PFSK-1 (cell line): ENCODE results near the gene SMG6.

Source experiments
- POLR2AphosphoS5 ChIP-seq: IDR thresholded peaks from 2 replicates; pipeline ENCODE4 v1.6.1; 2012; ENCODE audit warnings: low read depth, mild to moderate bottlenecking, control low read depth, low read length, moderate library complexity
- TAF1 ChIP-seq: IDR thresholded peaks from 2 replicates; pipeline ENCODE4 v1.6.1; 2012; ENCODE audit warnings: low read length, control low read depth, borderline replicate concordance; ENCODE audit not compliant: insufficient read depth
- TF ChIP-seq, protein P1 (sequence below), 2 experiments: IDR thresholded peaks; 2 replicates each; pipeline versions ENCODE4 v1.6.1 to v1.8.0; 2011 to 2012; ENCODE audit warnings: low read depth in 2 of 2, low read length in 2 of 2, control low read depth in 1 of 2, inconsistent platforms in 1 of 2, mild to moderate bottlenecking in 1 of 2, moderate library complexity in 1 of 2; ENCODE audit not compliant: insufficient read depth in 1 of 2

DNA sequence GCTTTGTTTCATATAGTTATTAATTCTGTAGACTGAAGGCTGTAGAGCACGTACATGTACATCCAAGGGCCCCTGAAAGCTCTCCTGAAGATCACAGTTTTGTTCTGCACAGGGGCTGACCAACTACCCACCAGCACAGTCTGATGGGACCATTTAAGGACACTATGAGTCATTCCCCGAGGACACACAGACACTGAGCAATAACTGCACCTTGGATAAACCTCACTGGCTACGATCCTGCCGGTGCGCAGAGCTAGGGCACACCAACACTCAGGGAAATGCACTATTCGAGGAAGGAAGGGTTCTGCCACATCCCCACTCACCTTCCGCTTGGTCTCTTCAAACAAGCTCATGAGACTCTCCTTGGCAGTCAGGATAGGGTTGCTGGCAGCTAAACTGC, 20.3 kb downstream of the SMG6 start:
- no peak for TF ChIP-seq POLR2AphosphoS5
- TF ChIP-seq TAF1: no peak
- TF ChIP-seq, protein P1, sequence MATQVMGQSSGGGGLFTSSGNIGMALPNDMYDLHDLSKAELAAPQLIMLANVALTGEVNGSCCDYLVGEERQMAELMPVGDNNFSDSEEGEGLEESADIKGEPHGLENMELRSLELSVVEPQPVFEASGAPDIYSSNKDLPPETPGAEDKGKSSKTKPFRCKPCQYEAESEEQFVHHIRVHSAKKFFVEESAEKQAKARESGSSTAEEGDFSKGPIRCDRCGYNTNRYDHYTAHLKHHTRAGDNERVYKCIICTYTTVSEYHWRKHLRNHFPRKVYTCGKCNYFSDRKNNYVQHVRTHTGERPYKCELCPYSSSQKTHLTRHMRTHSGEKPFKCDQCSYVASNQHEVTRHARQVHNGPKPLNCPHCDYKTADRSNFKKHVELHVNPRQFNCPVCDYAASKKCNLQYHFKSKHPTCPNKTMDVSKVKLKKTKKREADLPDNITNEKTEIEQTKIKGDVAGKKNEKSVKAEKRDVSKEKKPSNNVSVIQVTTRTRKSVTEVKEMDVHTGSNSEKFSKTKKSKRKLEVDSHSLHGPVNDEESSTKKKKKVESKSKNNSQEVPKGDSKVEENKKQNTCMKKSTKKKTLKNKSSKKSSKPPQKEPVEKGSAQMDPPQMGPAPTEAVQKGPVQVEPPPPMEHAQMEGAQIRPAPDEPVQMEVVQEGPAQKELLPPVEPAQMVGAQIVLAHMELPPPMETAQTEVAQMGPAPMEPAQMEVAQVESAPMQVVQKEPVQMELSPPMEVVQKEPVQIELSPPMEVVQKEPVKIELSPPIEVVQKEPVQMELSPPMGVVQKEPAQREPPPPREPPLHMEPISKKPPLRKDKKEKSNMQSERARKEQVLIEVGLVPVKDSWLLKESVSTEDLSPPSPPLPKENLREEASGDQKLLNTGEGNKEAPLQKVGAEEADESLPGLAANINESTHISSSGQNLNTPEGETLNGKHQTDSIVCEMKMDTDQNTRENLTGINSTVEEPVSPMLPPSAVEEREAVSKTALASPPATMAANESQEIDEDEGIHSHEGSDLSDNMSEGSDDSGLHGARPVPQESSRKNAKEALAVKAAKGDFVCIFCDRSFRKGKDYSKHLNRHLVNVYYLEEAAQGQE (IDR thresholded peaks at IDR 0.05; ENCODE audit: insufficient read depth in 1 of 2, low read depth in 2 of 2, low read length in 2 of 2): no peak
